NT2/D1 (cell line): ENCODE results near the gene GPSM3.

Experiments
- DNase-seq: peaks from one replicate; pipeline ENCODE4 v3.0.0-alpha.2; 2011; ENCODE audit warnings: low read depth, low spot score
- H3K27me3 ChIP-seq: 2 replicates; pipeline ENCODE4 v1.6.0; 2011; ENCODE audit warnings: mild to moderate bottlenecking; ENCODE audit not compliant: insufficient read length, insufficient read depth
- H3K36me3 ChIP-seq: 2 replicates; pipeline ENCODE4 v1.6.1; 2011; ENCODE audit warnings: mild to moderate bottlenecking, low read length, mixed read lengths; ENCODE audit not compliant: insufficient read depth, insufficient read length
- H3K4me1 ChIP-seq: 2 replicates; pipeline ENCODE4 v1.5.1; 2011; ENCODE audit not compliant: insufficient read depth, insufficient read length
- H3K4me3 ChIP-seq: 2 replicates; pipeline ENCODE4 v1.5.1; 2011; ENCODE audit warnings: low read depth; ENCODE audit not compliant: insufficient read length
- H3K9ac ChIP-seq: 2 replicates; pipeline ENCODE4 v1.6.0; 2011; ENCODE audit warnings: low read depth; ENCODE audit not compliant: insufficient read length
- H3K9me3 ChIP-seq: 2 replicates; pipeline ENCODE4 v1.5.1; 2011; ENCODE audit warnings: mild to moderate bottlenecking, low read length; ENCODE audit not compliant: insufficient read depth
- SUZ12 ChIP-seq: IDR thresholded peaks from 2 replicates; pipeline ENCODE4 v1.6.1; 2011; ENCODE audit not compliant: insufficient read length, insufficient read depth; ENCODE audit errors: extremely low read depth
- YY1 ChIP-seq: IDR thresholded peaks from 2 replicates; pipeline ENCODE4 v1.6.1; 2011; ENCODE audit not compliant: insufficient read length, insufficient read depth
- ZNF274 ChIP-seq: IDR thresholded peaks from 2 replicates; pipeline ENCODE4 v1.6.1; 2011; ENCODE audit warnings: mild to moderate bottlenecking, low read depth, low read length

Gene GPSM3

DNA sequence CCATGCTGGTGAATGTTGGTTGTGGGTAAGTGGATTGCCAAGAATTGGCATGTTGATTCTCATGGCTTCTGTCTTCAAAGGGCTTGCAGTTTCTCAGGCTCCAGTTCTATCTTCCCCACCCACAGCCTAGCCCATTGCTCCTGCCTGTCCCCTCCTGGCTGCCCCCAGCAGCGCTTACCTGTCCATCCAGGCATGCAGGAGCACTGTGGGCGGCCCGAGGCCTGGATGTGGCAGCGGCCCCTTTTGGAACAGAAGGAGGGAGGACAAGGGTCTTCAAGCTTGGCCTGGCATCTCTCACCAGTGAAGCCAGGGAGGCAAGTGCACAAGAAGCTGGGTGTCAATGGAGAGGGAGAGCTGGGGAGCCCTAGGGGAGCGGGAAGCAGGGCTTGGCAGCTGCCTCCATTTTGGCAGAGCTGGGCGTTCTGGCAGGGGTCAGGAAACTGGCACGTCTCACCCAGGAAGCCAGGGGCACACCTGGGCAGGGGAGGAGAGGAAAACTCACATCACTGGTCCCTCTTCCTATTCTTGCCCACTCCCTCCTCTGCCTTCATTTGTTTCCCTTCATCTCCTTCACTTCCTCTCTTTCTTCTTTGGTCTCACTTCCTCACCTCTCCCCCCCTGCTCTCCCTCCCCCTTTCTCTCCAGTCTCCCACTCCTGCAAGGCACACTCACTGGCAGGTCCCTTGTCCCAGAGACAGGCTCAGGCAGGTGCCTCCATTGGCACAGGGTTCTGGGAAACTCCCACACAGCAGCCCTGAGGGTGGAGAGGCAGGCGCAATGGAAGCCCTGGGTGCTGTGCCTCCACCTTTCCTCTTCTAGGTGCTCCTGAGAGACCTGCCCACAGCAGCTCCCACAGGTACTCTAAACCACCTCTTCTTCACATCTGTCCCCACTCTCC is 30.1 kb upstream of the GPSM3 start:
- no peaks in the 10 kb centered on the region for H3K36me3 ChIP-seq
- no peaks in the 10 kb centered on the region for H3K9me3 ChIP-seq
- H3K4me3 ChIP-seq, result no peak overlapping the region
- H3K27me3 ChIP-seq, result no peaks in the 10 kb centered on the region
- no peak overlapping the region for H3K9ac ChIP-seq
- no peaks in the 10 kb centered on the region for H3K4me1 ChIP-seq
- TF ChIP-seq ZNF274, result no peak
- no peak for TF ChIP-seq YY1
- no peak for TF ChIP-seq SUZ12
- DNase-seq, result no peak

DNA sequence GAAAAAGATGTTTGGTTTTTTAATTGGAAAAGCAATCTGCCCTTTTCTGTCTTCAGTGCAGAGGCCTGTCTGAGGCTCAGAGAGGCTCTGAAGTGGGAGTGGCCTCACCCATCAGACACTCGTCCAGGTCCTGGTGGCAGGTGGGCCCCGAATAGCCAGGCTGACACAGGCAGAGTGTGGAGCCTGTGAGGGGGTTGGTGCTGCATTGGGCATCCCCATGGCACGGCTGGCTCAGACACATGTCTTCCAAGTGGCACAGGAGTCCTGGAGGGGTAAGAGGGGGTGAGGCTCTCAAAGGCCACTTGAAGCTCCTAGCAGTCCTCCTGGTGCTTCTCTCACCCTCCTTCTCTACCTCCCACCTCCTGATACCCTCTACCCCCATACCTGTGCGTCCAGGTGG is 27.6 kb upstream of the GPSM3 start:
- no peaks in the 10 kb centered on the region for H3K9me3 ChIP-seq
- no peaks in the 10 kb centered on the region for H3K4me1 ChIP-seq
- no peak overlapping the region for H3K9ac ChIP-seq
- H3K4me3 ChIP-seq, result no peak overlapping the region
- H3K36me3 ChIP-seq, result no peaks in the 10 kb centered on the region
- DNase-seq, result no peak
- no peak for TF ChIP-seq SUZ12
- no peak for TF ChIP-seq ZNF274
- H3K27me3 ChIP-seq, result no peaks in the 10 kb centered on the region

DNA sequence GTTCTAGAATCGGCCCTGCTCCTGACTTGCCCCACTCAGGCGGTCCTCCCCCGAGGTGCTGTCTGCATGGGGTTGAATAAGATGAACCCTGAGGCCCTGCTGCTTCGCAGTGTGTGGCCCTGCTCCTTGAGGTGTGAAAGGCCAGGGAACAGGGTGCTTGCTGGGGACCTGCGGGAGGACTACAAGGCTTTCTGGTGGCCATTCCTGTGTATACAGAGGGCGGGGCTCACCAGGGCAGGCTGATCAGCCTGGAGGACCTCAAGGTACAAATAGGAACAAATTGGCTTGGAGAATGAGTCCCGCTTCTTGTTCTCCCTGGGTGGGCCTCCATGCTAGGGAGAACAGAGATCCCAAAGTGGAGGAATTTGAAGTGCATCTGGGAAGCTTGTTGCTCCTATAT is 25.7 kb upstream of the GPSM3 start:
- TF ChIP-seq YY1 (no peak), ZNF274 (no peak), SUZ12 (no peak)
- DNase-seq, result no peak
- no peak overlapping the region for H3K4me3 ChIP-seq
- no peaks in the 10 kb centered on the region for H3K27me3 ChIP-seq
- H3K36me3 ChIP-seq, result no peaks in the 10 kb centered on the region
- H3K9ac ChIP-seq, result no peak overlapping the region
- H3K4me1 ChIP-seq, result no peaks in the 10 kb centered on the region
- no peaks in the 10 kb centered on the region for H3K9me3 ChIP-seq

DNA sequence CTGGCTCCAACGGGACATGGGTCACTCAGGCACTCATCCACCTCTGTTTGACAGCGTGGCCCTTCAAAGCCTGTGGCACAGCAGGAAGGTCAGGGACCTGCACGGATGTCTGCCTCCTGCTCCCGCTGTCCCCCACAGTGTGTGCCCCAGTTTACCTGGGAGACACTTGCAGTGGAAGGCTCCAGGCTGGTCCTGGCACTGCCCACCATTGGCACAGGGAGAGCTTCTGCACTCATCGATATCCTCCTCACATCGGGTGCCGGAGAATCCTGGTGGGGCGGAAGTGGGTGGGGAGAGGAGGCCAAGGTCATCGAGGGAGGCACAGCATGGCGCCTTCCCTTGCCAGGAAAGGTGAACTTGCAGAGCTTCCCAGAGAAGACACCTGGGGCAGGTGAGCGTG is 24.6 kb upstream of the GPSM3 start:
- Histone ChIP-seq H3K9ac (no peak overlapping the region), H3K4me1 (no peaks in the 10 kb centered on the region), H3K27me3 (no peaks in the 10 kb centered on the region), H3K9me3 (no peaks in the 10 kb centered on the region), H3K36me3 (no peaks in the 10 kb centered on the region), H3K4me3 (no peak overlapping the region)
- DNase-seq, result no peak
- no peak for TF ChIP-seq ZNF274
- no peak for TF ChIP-seq SUZ12
- no peak for TF ChIP-seq YY1

DNA sequence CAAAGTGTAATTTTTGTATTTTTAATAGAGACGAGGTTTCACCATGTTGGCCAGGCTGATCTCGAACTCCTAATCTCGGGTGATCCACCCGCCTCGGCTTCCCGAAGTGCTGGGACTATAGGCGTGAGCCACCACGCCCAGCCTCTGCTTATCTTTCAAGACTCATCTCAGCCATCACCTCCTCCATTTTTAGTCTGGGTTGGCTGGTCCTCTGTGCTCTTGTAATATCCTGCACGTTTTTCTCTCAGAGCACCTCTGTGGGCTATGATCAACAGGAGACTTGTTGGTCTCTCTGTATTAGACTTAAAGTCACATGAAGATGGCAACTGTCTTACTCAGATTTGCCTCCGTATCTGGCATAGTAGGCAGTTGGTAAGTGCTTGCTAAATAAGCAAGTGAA is 23.8 kb upstream of the GPSM3 start:
- no peaks in the 10 kb centered on the region for H3K27me3 ChIP-seq
- no peak for TF ChIP-seq SUZ12
- no peak for TF ChIP-seq YY1
- no peaks in the 10 kb centered on the region for H3K9me3 ChIP-seq
- DNase-seq, result no peak
- no peaks in the 10 kb centered on the region for H3K36me3 ChIP-seq
- no peak overlapping the region for H3K4me3 ChIP-seq
- H3K9ac ChIP-seq, result no peak overlapping the region
- H3K4me1 ChIP-seq, result no peaks in the 10 kb centered on the region

DNA sequence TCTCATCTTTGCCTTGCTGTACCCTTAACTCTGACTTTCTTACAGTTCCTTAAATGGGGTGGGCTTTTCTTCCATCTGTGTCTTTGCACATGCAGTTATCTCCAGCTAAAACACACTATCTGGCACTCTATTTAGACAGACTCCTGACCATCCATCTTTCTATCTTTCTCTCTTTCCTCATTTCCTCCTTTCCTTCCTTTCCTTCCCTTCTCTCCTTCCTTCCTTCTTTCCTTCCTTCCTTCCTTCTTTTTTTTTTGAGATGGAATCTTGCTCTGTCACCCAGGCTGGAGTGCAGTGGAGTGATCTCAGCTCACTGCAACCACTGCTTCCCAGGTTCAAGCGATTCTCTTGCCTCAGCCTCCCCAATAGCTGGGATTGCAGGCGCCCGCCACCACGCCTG is 23.2 kb upstream of the GPSM3 start:
- Histone ChIP-seq H3K4me1 (no peaks in the 10 kb centered on the region), H3K36me3 (no peaks in the 10 kb centered on the region), H3K27me3 (no peaks in the 10 kb centered on the region), H3K4me3 (no peak overlapping the region), H3K9me3 (no peaks in the 10 kb centered on the region), H3K9ac (no peak overlapping the region)
- TF ChIP-seq YY1, result no peak
- TF ChIP-seq ZNF274, result no peak
- no peak for TF ChIP-seq SUZ12
- no peak for DNase-seq

DNA sequence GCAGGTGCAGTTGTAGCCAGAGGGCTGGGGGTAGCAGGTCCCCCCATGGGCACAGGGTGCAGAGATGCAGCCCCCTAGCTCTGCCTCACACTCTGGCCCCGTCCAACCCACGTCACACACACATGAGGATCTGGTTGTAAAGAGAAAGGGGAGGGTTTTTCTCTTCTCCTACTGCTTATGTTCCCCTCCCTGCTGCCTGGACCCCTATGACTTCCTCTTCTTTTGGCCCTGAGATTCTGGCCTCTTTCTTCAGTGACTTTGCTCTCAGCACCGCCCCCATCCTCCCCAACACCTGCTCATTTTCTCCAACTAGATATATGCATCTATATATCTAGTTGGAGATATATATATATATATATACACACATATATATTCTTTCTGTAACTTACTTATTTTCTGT is 21.7 kb upstream of the GPSM3 start:
- H3K27me3 ChIP-seq, result no peaks in the 10 kb centered on the region
- no peaks in the 10 kb centered on the region for H3K36me3 ChIP-seq
- no peaks in the 10 kb centered on the region for H3K9me3 ChIP-seq
- DNase-seq, result no peak
- H3K4me1 ChIP-seq, result no peaks in the 10 kb centered on the region
- H3K4me3 ChIP-seq, result no peak overlapping the region
- no peak overlapping the region for H3K9ac ChIP-seq
- TF ChIP-seq ZNF274 (no peak), SUZ12 (no peak), YY1 (no peak)
